PC-9 (cell line): Measurements from ENCODE around the gene MACROD2. TPM values are rescaled to one million over a fixed set of nuclear protein-coding genes. Genes with fewer than 3 reads are reported as not detected.

ENCODE experiments used
- BruUV-seq: library from RNA; stranded (reverse); fragments of 400-500 nt; replicated peaks from 2 replicates; lab custom pipeline; 2021; lab: Mats Ljungman, UMichigan
- CTCF ChIA-PET: fragments of 300-600 bp; sonication (Branson Sonifier 250); formaldehyde crosslinking; loops from one replicate; lab custom pipeline; 2022; ENCODE audit warnings: antibody characterized with exemption; lab: Charles Lee
- POLR2A ChIA-PET: fragments of 300-600 bp; sonication (Branson Sonifier 250); formaldehyde crosslinking; loops from one replicate; lab custom pipeline; 2022; ENCODE audit warnings: antibody characterized with exemption; ENCODE audit not compliant: unreplicated experiment; lab: Charles Lee
- DNase-seq, 2 experiments: peaks; one replicate each; pipeline versions ENCODE4 v3.0.0 to v3.0.0-alpha.2; 2015 to 2022; ENCODE audit warnings: mixed read lengths in 1 of 2
- H2AFZ ChIP-seq: fragments of 200-600 bp; sonication (generic); 2 replicates; pipeline ENCODE4 v1.8.1; 2017; ENCODE audit warnings: antibody characterized with exemption
- H3F3A ChIP-seq: fragments of 200-600 bp; sonication (generic); 2 replicates; pipeline ENCODE4 v1.8.1; 2017; ENCODE audit warnings: antibody characterized with exemption, mild to moderate bottlenecking, low read depth; ENCODE audit not compliant: insufficient read depth
- H3K27ac ChIP-seq: fragments of 200-600 bp; sonication (generic); 2 replicates; pipeline ENCODE4 v1.6.1; 2016; ENCODE audit warnings: mixed run types
- H3K27me3 ChIP-seq: fragments of 200-600 bp; sonication (generic); 2 replicates; pipeline ENCODE4 v1.6.1; 2016; ENCODE audit warnings: low read depth, mixed run types; ENCODE audit not compliant: insufficient read depth
- H3K36me3 ChIP-seq: fragments of 200-600 bp; sonication (generic); 2 replicates; pipeline ENCODE4 v1.6.1; 2016; ENCODE audit warnings: low read depth, mixed run types
- H3K4me1 ChIP-seq: fragments of 200-600 bp; sonication (generic); replicated peaks from 2 replicates; pipeline ENCODE4 v1.6.1; 2016; ENCODE audit warnings: mixed run types; ENCODE audit not compliant: insufficient read depth
- H3K4me2 ChIP-seq: fragments of 200-600 bp; sonication (generic); 2 replicates; pipeline ENCODE4 v1.6.1; 2017; ENCODE audit warnings: mixed run types
- H3K4me3 ChIP-seq: fragments of 200-600 bp; sonication (generic); 2 replicates; pipeline ENCODE4 v1.6.1; 2016; ENCODE audit warnings: mixed run types
- H3K79me2 ChIP-seq: fragments of 200-600 bp; sonication (generic); 2 replicates; pipeline ENCODE4 v1.6.1; 2017; ENCODE audit warnings: low read depth, mixed run types
- H3K9me2 ChIP-seq: fragments of 200-600 bp; sonication (generic); 2 replicates; pipeline ENCODE4 v1.8.1; 2017; ENCODE audit warnings: mild to moderate bottlenecking; ENCODE audit not compliant: insufficient read depth
- H3K9me3 ChIP-seq: fragments of 200-600 bp; sonication (generic); 2 replicates; pipeline ENCODE4 v1.8.1; 2016; ENCODE audit warnings: low read depth; ENCODE audit not compliant: insufficient read depth
- H4K20me1 ChIP-seq: fragments of 200-600 bp; sonication (generic); 2 replicates; pipeline ENCODE4 v1.8.1; 2017; ENCODE audit not compliant: insufficient read depth
- EZH2 ChIP-seq: fragments of 200-600 bp; sonication (generic); IDR thresholded peaks from 2 replicates; pipeline ENCODE4 v1.8.0; 2017; ENCODE audit warnings: antibody characterized with exemption, low read depth
- intact Hi-C: fragments of 100-400 bp; cut with micrococcal nuclease; formaldehyde crosslinking; loops from one replicate; pipeline ENCODE4 v1.10.0; 2022; ENCODE audit not compliant: unreplicated experiment
- total RNA-seq: library from RNA; stranded (reverse); gene quantifications from 2 replicates; pipeline ENCODE4 v1.2.3, GENCODE V29; 2021
- TF ChIP-seq, protein P1 (sequence below): fragments of 200-600 bp; sonication (generic); conservative IDR thresholded peaks from 2 replicates; pipeline ENCODE4 v1.6.1; 2017; ENCODE audit warnings: mixed run types, antibody characterized with exemption, mild to moderate bottlenecking, moderate library complexity

The MACROD2 gene
- total RNA-seq, 1 experiment from 2014 or later = 11.4 TPM

DNA sequence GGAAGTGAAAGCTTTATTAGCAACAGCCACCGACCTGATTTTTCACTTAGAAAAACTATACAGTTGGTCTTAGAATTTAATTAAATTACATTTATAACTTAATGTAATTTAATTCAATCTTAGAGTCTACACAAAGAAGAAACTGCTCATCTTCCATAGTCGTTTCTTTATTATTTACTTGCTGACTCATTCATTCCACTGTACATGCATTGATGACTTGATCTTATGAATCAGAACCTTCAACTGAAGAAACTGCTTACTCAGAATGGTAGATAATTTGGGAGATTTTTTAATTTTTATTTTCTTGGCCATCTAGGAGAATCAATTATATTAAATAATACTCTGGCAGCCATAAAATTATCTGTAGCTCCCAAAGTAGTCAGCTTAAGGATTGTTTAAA is 1363.7 kb downstream of the MACROD2 start:
- Histone ChIP-seq H3K36me3 (no peaks in the 10 kb centered on the region), H4K20me1 (no peaks in the 10 kb centered on the region), H3K9me2 (no peaks in the 10 kb centered on the region), H3K27ac (no peak overlapping the region), H2AFZ (no peak overlapping the region), H3K9me3 (no peaks in the 10 kb centered on the region), H3K4me1 (no peaks in the 10 kb centered on the region), H3K79me2 (no peaks in the 10 kb centered on the region), H3K27me3 (no peaks in the 10 kb centered on the region), H3K4me3 (no peak overlapping the region), H3K4me2 (no peak overlapping the region), H3F3A (no peaks in the 10 kb centered on the region)
- intact Hi-C loops = no loop called here
- BruUV-seq = no TSS peak
- ChIA-PET POLR2A (no interaction called here), CTCF (no interaction called here)
- TF ChIP-seq, protein P1, sequence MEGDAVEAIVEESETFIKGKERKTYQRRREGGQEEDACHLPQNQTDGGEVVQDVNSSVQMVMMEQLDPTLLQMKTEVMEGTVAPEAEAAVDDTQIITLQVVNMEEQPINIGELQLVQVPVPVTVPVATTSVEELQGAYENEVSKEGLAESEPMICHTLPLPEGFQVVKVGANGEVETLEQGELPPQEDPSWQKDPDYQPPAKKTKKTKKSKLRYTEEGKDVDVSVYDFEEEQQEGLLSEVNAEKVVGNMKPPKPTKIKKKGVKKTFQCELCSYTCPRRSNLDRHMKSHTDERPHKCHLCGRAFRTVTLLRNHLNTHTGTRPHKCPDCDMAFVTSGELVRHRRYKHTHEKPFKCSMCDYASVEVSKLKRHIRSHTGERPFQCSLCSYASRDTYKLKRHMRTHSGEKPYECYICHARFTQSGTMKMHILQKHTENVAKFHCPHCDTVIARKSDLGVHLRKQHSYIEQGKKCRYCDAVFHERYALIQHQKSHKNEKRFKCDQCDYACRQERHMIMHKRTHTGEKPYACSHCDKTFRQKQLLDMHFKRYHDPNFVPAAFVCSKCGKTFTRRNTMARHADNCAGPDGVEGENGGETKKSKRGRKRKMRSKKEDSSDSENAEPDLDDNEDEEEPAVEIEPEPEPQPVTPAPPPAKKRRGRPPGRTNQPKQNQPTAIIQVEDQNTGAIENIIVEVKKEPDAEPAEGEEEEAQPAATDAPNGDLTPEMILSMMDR = no peak
- no peak for TF ChIP-seq EZH2
- DNase-seq = peak in 1 of 2 experiments; percentile 42

DNA sequence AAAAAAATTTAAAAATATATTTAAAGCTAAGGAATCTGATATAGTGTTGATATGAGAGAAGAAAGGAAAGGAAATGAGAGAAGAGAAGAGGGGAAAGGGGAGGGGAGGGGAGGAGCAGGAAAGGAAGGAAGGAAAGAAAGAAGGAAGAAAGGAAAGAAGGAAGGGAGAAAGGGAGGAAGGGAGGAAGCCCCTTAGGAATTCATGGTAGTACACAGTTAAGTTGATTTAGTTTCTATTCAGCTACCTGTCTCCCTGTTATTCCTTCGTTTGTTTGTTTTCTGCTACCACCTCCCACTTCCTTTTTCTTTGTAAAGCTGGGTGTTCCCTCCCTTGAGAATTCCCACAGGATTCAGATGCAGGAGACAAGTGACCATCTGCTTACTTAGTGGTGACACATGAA is 1367.5 kb downstream of the MACROD2 start:
- H3K9me2 ChIP-seq = no peaks in the 10 kb centered on the region
- H3K79me2 ChIP-seq = no peaks in the 10 kb centered on the region
- intact Hi-C loops = no loop called here
- H3K9me3 ChIP-seq = no peaks in the 10 kb centered on the region
- no TSS peak for BruUV-seq
- POLR2A ChIA-PET = no interaction called here
- no peak overlapping the region for H3K4me3 ChIP-seq
- no peak overlapping the region for H3K4me2 ChIP-seq
- CTCF ChIA-PET = no interaction called here
- DNase-seq = no peak
- no peak overlapping the region for H2AFZ ChIP-seq
- TF ChIP-seq EZH2 = no peak
- TF ChIP-seq, protein P1 = no peak
- no peaks in the 10 kb centered on the region for H3K4me1 ChIP-seq
- H3K27ac ChIP-seq = no peak overlapping the region
- no peaks in the 10 kb centered on the region for H3F3A ChIP-seq
- H4K20me1 ChIP-seq = no peaks in the 10 kb centered on the region
- no peaks in the 10 kb centered on the region for H3K27me3 ChIP-seq
- no peaks in the 10 kb centered on the region for H3K36me3 ChIP-seq

DNA sequence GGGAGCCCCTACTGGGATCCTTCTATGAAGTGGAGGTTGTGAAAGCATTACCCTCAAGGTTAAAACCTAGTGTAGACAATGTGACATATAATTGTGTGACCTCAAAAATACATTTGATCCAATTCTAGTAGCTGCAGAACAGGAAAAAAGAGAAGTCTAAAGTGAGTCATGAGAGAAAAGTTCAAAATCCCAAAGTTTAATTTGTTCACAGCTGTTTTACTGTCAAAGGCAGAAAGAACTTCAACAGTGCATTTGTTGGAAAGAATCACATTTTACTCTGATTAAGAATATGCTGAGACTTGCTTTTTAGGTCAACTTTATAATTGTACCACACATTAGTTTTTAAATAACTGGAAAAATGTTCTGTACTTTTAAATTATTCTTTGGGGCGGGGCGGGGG is 1369.5 kb downstream of the MACROD2 start:
- Histone ChIP-seq H3K4me2 (no peak overlapping the region), H3K36me3 (no peaks in the 10 kb centered on the region), H3F3A (no peaks in the 10 kb centered on the region), H3K4me1 (no peaks in the 10 kb centered on the region), H3K27ac (no peak overlapping the region), H4K20me1 (no peaks in the 10 kb centered on the region), H3K9me3 (no peaks in the 10 kb centered on the region), H3K27me3 (no peaks in the 10 kb centered on the region), H3K79me2 (no peaks in the 10 kb centered on the region), H3K9me2 (no peaks in the 10 kb centered on the region), H3K4me3 (no peak overlapping the region), H2AFZ (no peak overlapping the region)
- POLR2A ChIA-PET = no interaction called here
- CTCF ChIA-PET = no interaction called here
- no peak for TF ChIP-seq EZH2
- TF ChIP-seq, protein P1 = no peak
- no peak for DNase-seq
- intact Hi-C loops = no loop called here
- no TSS peak for BruUV-seq
